ENCODE measurements around the gene ATXN2.
"Not testable (repeated sequence)": the region's sequence is repeated elsewhere in the genome, so short reads cannot be mapped to it uniquely, and the experiment has no call there.

ATXN2 gene

DNA sequence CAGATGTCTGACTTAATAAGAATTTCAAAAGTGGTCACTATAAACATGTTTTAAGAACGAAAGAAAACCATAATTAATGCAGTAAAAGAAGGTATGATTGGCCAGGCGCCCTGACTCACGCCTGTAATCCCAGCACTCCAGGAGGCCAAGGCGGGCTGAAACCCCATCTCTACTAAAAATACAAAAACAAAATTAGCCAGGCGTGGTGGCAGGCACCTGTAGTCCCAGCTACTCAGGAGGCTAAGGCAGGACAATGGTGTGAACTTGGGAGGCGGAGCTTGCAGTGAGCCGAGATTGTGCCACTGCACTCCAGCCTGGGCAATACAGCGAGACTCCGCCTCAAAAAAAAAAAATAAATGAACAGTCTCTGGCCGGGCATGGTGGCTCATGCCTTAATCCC lies 38.3 kb downstream of the ATXN2 start:
- H2AK5ac ChIP-seq (ENCODE audit: low read length, severe bottlenecking); H2BK5ac ChIP-seq (ENCODE audit: low read depth, low read length, poor library complexity, severe bottlenecking); H4K91ac ChIP-seq (ENCODE audit: low read length); H3K14ac ChIP-seq (ENCODE audit: low read length in 2 of 2); H3K79me1 ChIP-seq (replicated peaks; ENCODE audit: low read length, poor library complexity, severe bottlenecking); H2BK120ac ChIP-seq (ENCODE audit: low read depth, low read length); H3K9ac ChIP-seq (ENCODE audit: low read length); H3K4ac ChIP-seq (ENCODE audit: low read depth in 1 of 2, low read length in 2 of 2); H3K27me3 ChIP-seq (ENCODE audit: control insufficient read depth in 1 of 2, insufficient read depth in 1 of 2, low read length in 2 of 2); H2BK12ac ChIP-seq (ENCODE audit: low read length in 2 of 2); H3K23ac ChIP-seq (ENCODE audit: low read length in 2 of 2); H3K27ac ChIP-seq (ENCODE audit: low read length, poor library complexity, severe bottlenecking); H4K8ac ChIP-seq (ENCODE audit: low read length); DNase-seq; H2AFZ ChIP-seq (ENCODE audit: low read depth, low read length); H3K4me1 ChIP-seq (ENCODE audit: control insufficient read depth, insufficient read depth, low read depth, low read length); H3K4me3 ChIP-seq (ENCODE audit: insufficient read depth in 1 of 2, low read depth in 1 of 2, low read length in 2 of 2); H2BK15ac ChIP-seq (ENCODE audit: low read depth, poor library complexity, severe bottlenecking); H3K4me2 ChIP-seq (ENCODE audit: low read length, poor library complexity, severe bottlenecking); H3K9me3 ChIP-seq (ENCODE audit: control insufficient read depth, low read length); H3K18ac ChIP-seq (ENCODE audit: low read depth in 1 of 2, low read length in 2 of 2): not testable (repeated sequence)
- 95% methylated on average over 9 of the region's 10 CpGs for WGBS
- H3K36me3 ChIP-seq (ENCODE audit: control insufficient read depth in 1 of 2, insufficient read depth in 2 of 2, low read depth in 1 of 2, low read length in 2 of 2) = peaks cover 4 to 12% of the 10 kb centered on the region in 2 experiments

GRCh38 chr12:111558107-111558376 lies 41.1 kb downstream of the ATXN2 start:
- H2BK5ac ChIP-seq (ENCODE audit: low read depth, low read length, poor library complexity, severe bottlenecking) = no peak overlapping the region
- no peaks in the 10 kb centered on the region for H3K9me3 ChIP-seq (ENCODE audit: control insufficient read depth, low read length)
- H3K4me3 ChIP-seq (ENCODE audit: insufficient read depth in 1 of 2, low read depth in 1 of 2, low read length in 2 of 2) = peak overlapping the region in 1 of 2 experiments; percentile 36
- peak overlapping the region; percentile 76 for H3K9ac ChIP-seq (ENCODE audit: low read length)
- no peak overlapping the region for H2BK12ac ChIP-seq (ENCODE audit: low read length in 2 of 2)
- peaks cover 4% of the 10 kb centered on the region for H3K79me1 ChIP-seq (replicated peaks; ENCODE audit: low read length, poor library complexity, severe bottlenecking)
- H3K4me2 ChIP-seq (ENCODE audit: low read length, poor library complexity, severe bottlenecking) = no peak overlapping the region
- no peak overlapping the region for H2BK15ac ChIP-seq (ENCODE audit: low read depth, poor library complexity, severe bottlenecking)
- H3K36me3 ChIP-seq (ENCODE audit: control insufficient read depth in 1 of 2, insufficient read depth in 2 of 2, low read depth in 1 of 2, low read length in 2 of 2) = peaks cover 4 to 16% of the 10 kb centered on the region in 2 experiments
- H4K91ac ChIP-seq (ENCODE audit: low read length) = no peak overlapping the region
- H3K4me1 ChIP-seq (ENCODE audit: control insufficient read depth, insufficient read depth, low read depth, low read length) = peaks cover 13% of the 10 kb centered on the region
- H3K23ac ChIP-seq (ENCODE audit: low read length in 2 of 2) = no peak overlapping the region
- no peak for DNase-seq
- H3K27me3 ChIP-seq (ENCODE audit: control insufficient read depth in 1 of 2, insufficient read depth in 1 of 2, low read length in 2 of 2) = no peaks in the 10 kb centered on the region
- 87% methylated on average over 2 of the region's 3 CpGs for WGBS
- H4K8ac ChIP-seq (ENCODE audit: low read length) = no peak overlapping the region
- no peak overlapping the region for H2BK120ac ChIP-seq (ENCODE audit: low read depth, low read length)
- no peak overlapping the region for H2AFZ ChIP-seq (ENCODE audit: low read depth, low read length)
- no peak overlapping the region for H3K18ac ChIP-seq (ENCODE audit: low read depth in 1 of 2, low read length in 2 of 2)
- H3K4ac ChIP-seq (ENCODE audit: low read depth in 1 of 2, low read length in 2 of 2) = no peak overlapping the region
- no peak overlapping the region for H3K14ac ChIP-seq (ENCODE audit: low read length in 2 of 2)
- no peak overlapping the region for H2AK5ac ChIP-seq (ENCODE audit: low read length, severe bottlenecking)
- no peak overlapping the region for H3K27ac ChIP-seq (ENCODE audit: low read length, poor library complexity, severe bottlenecking)

DNA sequence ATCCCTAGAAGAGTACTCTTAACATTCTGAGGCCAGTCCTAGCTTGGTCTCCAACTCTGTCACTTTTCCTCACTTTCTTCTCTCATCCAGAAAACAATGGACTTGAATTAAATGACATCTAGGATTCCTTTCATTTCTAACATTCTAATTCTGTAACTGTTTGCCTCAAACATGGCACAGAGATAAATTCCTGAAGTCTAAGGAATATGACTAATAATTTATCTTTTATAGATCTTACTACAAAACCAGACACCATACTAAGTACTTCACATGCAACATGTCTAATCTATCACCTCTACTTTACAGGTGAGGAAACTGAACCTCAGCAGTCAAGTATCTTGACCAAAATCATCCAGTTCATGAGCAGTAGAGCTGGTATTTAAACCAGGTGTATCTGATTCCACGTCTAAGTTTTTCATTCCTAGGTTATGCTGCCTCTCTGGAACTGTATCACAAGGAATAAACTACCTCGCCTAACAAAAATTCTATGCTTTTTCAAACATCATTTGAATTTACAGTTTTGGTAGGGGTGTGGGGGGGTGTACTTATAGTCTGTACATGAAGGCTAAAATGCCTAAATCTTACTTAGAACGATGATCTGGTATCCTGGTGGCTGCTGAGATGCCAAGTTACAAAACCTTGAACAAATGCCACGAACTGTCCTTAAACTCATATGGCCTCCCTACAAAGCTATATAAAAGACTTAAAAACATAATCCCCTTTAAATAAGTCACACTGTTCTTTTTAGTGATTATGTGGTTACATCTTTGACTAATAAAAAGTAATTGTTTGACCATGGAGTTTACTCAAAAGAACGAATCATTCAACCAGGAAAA lies 41.6 kb downstream of the ATXN2 start:
- peaks cover 4 to 16% of the 10 kb centered on the region in 2 experiments for H3K36me3 ChIP-seq (ENCODE audit: control insufficient read depth in 1 of 2, insufficient read depth in 2 of 2, low read depth in 1 of 2, low read length in 2 of 2)
- H3K27ac ChIP-seq (ENCODE audit: low read length, poor library complexity, severe bottlenecking) = peak overlapping the region; percentile 81
- no peak overlapping the region for H4K8ac ChIP-seq (ENCODE audit: low read length)
- no peak overlapping the region for H3K23ac ChIP-seq (ENCODE audit: low read length in 2 of 2)
- no peak overlapping the region for H2BK12ac ChIP-seq (ENCODE audit: low read length in 2 of 2)
- no peak overlapping the region for H3K4ac ChIP-seq (ENCODE audit: low read depth in 1 of 2, low read length in 2 of 2)
- no peak overlapping the region for H2BK120ac ChIP-seq (ENCODE audit: low read depth, low read length)
- peak overlapping the region; percentile 45 for H3K4me2 ChIP-seq (ENCODE audit: low read length, poor library complexity, severe bottlenecking)
- peaks cover 13% of the 10 kb centered on the region for H3K4me1 ChIP-seq (ENCODE audit: control insufficient read depth, insufficient read depth, low read depth, low read length)
- H3K4me3 ChIP-seq (ENCODE audit: insufficient read depth in 1 of 2, low read depth in 1 of 2, low read length in 2 of 2) = peak overlapping the region in 1 of 2 experiments; percentile 36
- no peak overlapping the region for H2BK5ac ChIP-seq (ENCODE audit: low read depth, low read length, poor library complexity, severe bottlenecking)
- H2BK15ac ChIP-seq (ENCODE audit: low read depth, poor library complexity, severe bottlenecking) = no peak overlapping the region
- no peak for DNase-seq
- H3K9ac ChIP-seq (ENCODE audit: low read length) = peak overlapping the region; percentile 76
- no peak overlapping the region for H3K18ac ChIP-seq (ENCODE audit: low read depth in 1 of 2, low read length in 2 of 2)
- H3K27me3 ChIP-seq (ENCODE audit: control insufficient read depth in 1 of 2, insufficient read depth in 1 of 2, low read length in 2 of 2) = no peaks in the 10 kb centered on the region
- no peak overlapping the region for H4K91ac ChIP-seq (ENCODE audit: low read length)
- H3K9me3 ChIP-seq (ENCODE audit: control insufficient read depth, low read length) = no peaks in the 10 kb centered on the region
- H2AFZ ChIP-seq (ENCODE audit: low read depth, low read length) = no peak overlapping the region
- peaks cover 4% of the 10 kb centered on the region for H3K79me1 ChIP-seq (replicated peaks; ENCODE audit: low read length, poor library complexity, severe bottlenecking)
- H3K14ac ChIP-seq (ENCODE audit: low read length in 2 of 2) = no peak overlapping the region
- WGBS = 87% methylated on average over 2 of the region's 5 CpGs
- H2AK5ac ChIP-seq (ENCODE audit: low read length, severe bottlenecking) = no peak overlapping the region

- Histone ChIP-seq H3K14ac (ENCODE audit: low read length in 2 of 2) (no peak overlapping the region), H3K9ac (ENCODE audit: low read length) (peak overlapping the region; percentile 76), H3K36me3 (ENCODE audit: control insufficient read depth in 1 of 2, insufficient read depth in 2 of 2, low read depth in 1 of 2, low read length in 2 of 2) (peaks cover 6 to 23% of the 10 kb centered on the region in 2 experiments), H3K27me3 (ENCODE audit: control insufficient read depth in 1 of 2, insufficient read depth in 1 of 2, low read length in 2 of 2) (no peaks in the 10 kb centered on the region), H3K18ac (ENCODE audit: low read depth in 1 of 2, low read length in 2 of 2) (no peak overlapping the region), H3K23ac (ENCODE audit: low read length in 2 of 2) (no peak overlapping the region), H3K79me1 (replicated peaks; ENCODE audit: low read length, poor library complexity, severe bottlenecking) (peaks cover 2% of the 10 kb centered on the region), H2BK12ac (ENCODE audit: low read length in 2 of 2) (no peak overlapping the region), H3K4me1 (ENCODE audit: control insufficient read depth, insufficient read depth, low read depth, low read length) (peaks cover 8% of the 10 kb centered on the region), H3K4me2 (ENCODE audit: low read length, poor library complexity, severe bottlenecking) (no peak overlapping the region), H3K9me3 (ENCODE audit: control insufficient read depth, low read length) (no peaks in the 10 kb centered on the region), H3K4ac (ENCODE audit: low read depth in 1 of 2, low read length in 2 of 2) (no peak overlapping the region), H3K4me3 (ENCODE audit: insufficient read depth in 1 of 2, low read depth in 1 of 2, low read length in 2 of 2) (peak overlapping the region in 1 of 2 experiments; percentile 36), H2BK120ac (ENCODE audit: low read depth, low read length) (no peak overlapping the region), H4K8ac (ENCODE audit: low read length) (no peak overlapping the region), H3K27ac (ENCODE audit: low read length, poor library complexity, severe bottlenecking) (no peak overlapping the region), H2AFZ (ENCODE audit: low read depth, low read length) (no peak overlapping the region), H2AK5ac (ENCODE audit: low read length, severe bottlenecking) (no peak overlapping the region), H4K91ac (ENCODE audit: low read length) (no peak overlapping the region), H2BK15ac (ENCODE audit: low read depth, poor library complexity, severe bottlenecking) (no peak overlapping the region), H2BK5ac (ENCODE audit: low read depth, low read length, poor library complexity, severe bottlenecking) (no peak overlapping the region)
- no peak for DNase-seq
- WGBS = 100% methylated on average over 2 of the region's 6 CpGs
Observed at GRCh38 chr12:111556676-111557075, 42.4 kb downstream of the ATXN2 start.

Measured in mesenchymal stem cell (in vitro differentiated cells and primary cell).